GM12878 (cell line): ENCODE results near the gene ADPRHL1. TPM values are rescaled to one million over a fixed set of nuclear protein-coding genes. Genes with fewer than 3 reads are reported as not detected.

ENCODE experiments used
- ATAC-seq: fragments of 200-7000 bp; cut with Tn5 transposase; 3 replicates; pipeline ENCODE4 v1.9.1; 2020; ENCODE audit warnings: mild to moderate bottlenecking, moderate library complexity
- BruUV-seq: library from RNA; stranded (reverse); fragments of 400-500 nt; replicated peaks from 2 replicates; lab custom pipeline; 2021; lab: Mats Ljungman, UMichigan
- CTCF ChIA-PET: fragments of 300-600 bp; sonication (Branson Sonifier 250); formaldehyde crosslinking; extraction: SDS; loops from one replicate; lab custom pipeline; 2021; ENCODE audit warnings: inconsistent platforms; lab: Yijun Ruan, JAX
- POLR2A ChIA-PET: fragments of 350-600 bp; formaldehyde crosslinking; extraction: SDS; loops from one replicate; lab custom pipeline; 2021; ENCODE audit warnings: inconsistent platforms; lab: Charles Lee
- RAD21 ChIA-PET: fragments of 300-600 bp; sonication (Branson Sonifier 250); formaldehyde crosslinking; loops from one replicate; lab custom pipeline; 2023; ENCODE audit warnings: antibody characterized with exemption; ENCODE audit not compliant: unreplicated experiment; lab: Charles Lee
- SMC1A ChIA-PET: fragments of 300-600 bp; sonication (Branson Sonifier 250); formaldehyde crosslinking; loops from one replicate; lab custom pipeline; 2023; ENCODE audit not compliant: unreplicated experiment, uncharacterized antibody; lab: Charles Lee
- DNase-seq: peaks from one replicate; pipeline ENCODE4 v3.0.0-alpha.2; 2011; ENCODE audit warnings: low read depth, low spot score
- FAIRE-seq: peaks from 3 replicates; lab custom pipeline; 2011; peaks lifted over from hg19 to GRCh38; lab: Jason Lieb, UNC
- H2AFZ ChIP-seq: 2 replicates; pipeline ENCODE4 v1.6.0; 2011; ENCODE audit warnings: low read depth, low read length, control low read depth; ENCODE audit not compliant: control insufficient read depth
- H3K27ac ChIP-seq: 2 replicates; pipeline ENCODE4 v1.5.1; 2011; ENCODE audit warnings: control low read depth; ENCODE audit not compliant: control insufficient read depth, insufficient read depth
- H3K27me3 ChIP-seq, 2 experiments: replicated peaks in 1 of 2; 2 replicates each; pipeline versions ENCODE4 v1.6.0 to v1.6.1; 2011; ENCODE audit warnings: low read length in 1 of 2; ENCODE audit not compliant: control insufficient read depth in 2 of 2, insufficient read depth in 2 of 2
- H3K36me3 ChIP-seq, 2 experiments: 2 replicates each; pipeline ENCODE4 v1.5.1; 2011; ENCODE audit warnings: low read length in 1 of 2; ENCODE audit not compliant: control insufficient read depth in 2 of 2, insufficient read depth in 2 of 2
- H3K4me1 ChIP-seq: 2 replicates; pipeline ENCODE4 v1.6.1; 2011; ENCODE audit warnings: mild to moderate bottlenecking, low read length, moderate library complexity, mixed read lengths; ENCODE audit not compliant: control insufficient read depth, insufficient read depth
- H3K4me2 ChIP-seq: 2 replicates; pipeline ENCODE4 v1.6.0; 2011; ENCODE audit warnings: control low read depth; ENCODE audit not compliant: control insufficient read depth, insufficient read depth
- H3K4me3 ChIP-seq: fragments of 200-600 bp; sonication (generic); 2 replicates; pipeline ENCODE4 v1.5.1; 2016
- H3K79me2 ChIP-seq: 2 replicates; pipeline ENCODE4 v1.6.0; 2011; ENCODE audit warnings: low read length; ENCODE audit not compliant: control insufficient read depth, insufficient read depth
- H3K9ac ChIP-seq: 2 replicates; pipeline ENCODE4 v1.8.0; 2011; ENCODE audit warnings: low read length, control low read depth, mixed read lengths; ENCODE audit not compliant: control insufficient read depth, insufficient read depth
- H3K9me3 ChIP-seq: replicated peaks from 3 replicates; pipeline ENCODE4 v1.5.1; 2011; ENCODE audit warnings: mild to moderate bottlenecking, low read length; ENCODE audit not compliant: control insufficient read depth, insufficient read depth
- H4K20me1 ChIP-seq: 2 replicates; pipeline ENCODE4 v1.6.0; 2011; ENCODE audit not compliant: control insufficient read depth, insufficient read depth
- BRCA1 ChIP-seq: IDR thresholded peaks from 2 replicates; pipeline ENCODE4 v1.6.1; 2011; ENCODE audit warnings: low read depth, low read length, improper control_type of control experiment
- CEBPB ChIP-seq, 2 experiments: fragments of 150-350 bp in 1 of 2; IDR thresholded peaks; 2 replicates each; pipeline ENCODE4 v1.6.1; 2012 to 2014; ENCODE audit warnings: low read depth in 2 of 2, low read length in 2 of 2, borderline replicate concordance in 1 of 2, inconsistent platforms in 1 of 2
- CEBPZ ChIP-seq: fragments of 150-350 bp; IDR thresholded peaks from 2 replicates; pipeline ENCODE4 v1.6.1; 2016; ENCODE audit warnings: low read depth, low read length
- EGR1 ChIP-seq, 2 experiments: IDR thresholded peaks; 1 replicate in 1 of 2; 2 replicates in 1 of 2; pipeline ENCODE4 v1.6.1; 2011 to 2012; ENCODE audit warnings: low read depth in 2 of 2, low read length in 2 of 2, borderline replicate concordance in 1 of 2, mild to moderate bottlenecking in 1 of 2, moderate library complexity in 1 of 2
- HSF1 ChIP-seq: fragments of 150-350 bp; IDR thresholded peaks from 2 replicates; pipeline ENCODE4 v1.6.1; 2014; ENCODE audit warnings: mild to moderate bottlenecking, low read depth, low read length
- NFYA ChIP-seq: IDR thresholded peaks from 2 replicates; pipeline ENCODE4 v1.6.1; 2011; ENCODE audit warnings: low read depth, mild to moderate bottlenecking, low read length, improper control_type of control experiment, borderline replicate concordance
- STAT1 ChIP-seq: fragments of 450-650 bp; conservative IDR thresholded peaks from 2 replicates; pipeline ENCODE4 v1.6.1; 2014; ENCODE audit warnings: antibody characterized with exemption, mild to moderate bottlenecking
- WRNIP1 ChIP-seq: IDR thresholded peaks from 2 replicates; pipeline ENCODE4 v1.6.1; 2011; ENCODE audit warnings: low read depth, low read length, improper control_type of control experiment, borderline replicate concordance
- ZBTB11 ChIP-seq: fragments of 450-650 bp; formaldehyde crosslinking; IDR thresholded peaks from 2 replicates; pipeline ENCODE4 v1.5.0; 2022; ENCODE audit warnings: mild to moderate bottlenecking, missing genetic modification characterization
- WGBS: methylation state at CpG from one replicate; pipeline ENCODE4 v1.1.6; 2016; ENCODE audit warnings: low lambda C conversion rate; ENCODE audit not compliant: insufficient replicate concordance, insufficient coverage; ENCODE audit errors: missing lambda C conversion rate; 5-methylcytosine and 5-hydroxymethylcytosine counted together
- in situ Hi-C: fragments of 300-500 bp; cut with MboI; formaldehyde crosslinking; loops from 9 replicates; pipeline ENCODE4 v1.14.3; 2018; ENCODE audit warnings: mixed read lengths
- intact Hi-C: fragments of 100-400 bp; cut with micrococcal nuclease; formaldehyde crosslinking; loops from one replicate; pipeline ENCODE4 v1.14.2; 2022; ENCODE audit not compliant: unreplicated experiment
- polyA plus RNA-seq, 11 experiments: library from polyadenylated mRNA; depleted of rRNA in 4 of 11; unstranded in 6 of 11; stranded (reverse) in 5 of 11; fragments of >200 nt; fragmentation: Nextera tagmentation in 4 of 11; fragmentation: Illumina TruSeq in 1 of 11; extraction: Ambion mirVana in 4 of 11; extraction: Trizol in 1 of 11; gene quantifications; 1 replicate in 1 of 11; 2 replicates in 10 of 11; pipeline versions ENCODE4 v1.2.1 to v1.2.3, GENCODE V29; 2011 to 2016; ENCODE audit warnings: inconsistent platforms in 2 of 11, missing spikeins in 2 of 11, low read depth in 1 of 11
- total RNA-seq, 4 experiments: library from RNA; depleted of rRNA in 3 of 4; stranded (reverse); fragments of >200 nt in 3 of 4; fragmentation: Illumina TruSeq in 1 of 4; extraction: Trizol in 1 of 4; gene quantifications; 2 replicates each; pipeline versions ENCODE4 v1.2.1 to v1.2.3, GENCODE V29; 2013 to 2021

The ADPRHL1 gene
- total and polyA plus RNA-seq, 10 of the 15 experiments (the other 5 are each of a cell fraction or from before 2014, with no cell fraction given) = 0.05 to 1.9 (median 1.0) TPM

GRCh38 chr13:113401452-113402415 lies 51.6 kb downstream of the ADPRHL1 start (continued):
- TF ChIP-seq EGR1 (IDR thresholded peaks at IDR 0.05; ENCODE audit: borderline replicate concordance in 1 of 2, low read depth in 2 of 2, low read length in 2 of 2) (no peak), BRCA1 (no peak)

- H3K36me3 ChIP-seq = no peaks in the 10 kb centered on the region
- no peak for ATAC-seq
- H3K9me3 ChIP-seq = no peaks in the 10 kb centered on the region
- H3K4me2 ChIP-seq = no peak overlapping the region
- SMC1A ChIA-PET = no interaction called here
- H3K27me3 ChIP-seq = no peaks in the 10 kb centered on the region
- H4K20me1 ChIP-seq = no peaks in the 10 kb centered on the region
- H3K9ac ChIP-seq = no peak overlapping the region
- no peak overlapping the region for H3K4me3 ChIP-seq
- in situ Hi-C loops = no loop called here
- no peak for DNase-seq
- intact Hi-C loops = no loop called here
- no peaks in the 10 kb centered on the region for H3K4me1 ChIP-seq
- no peak for FAIRE-seq
- no peak overlapping the region for H3K27ac ChIP-seq
- CTCF ChIA-PET = no interaction called here
- no peaks in the 10 kb centered on the region for H3K79me2 ChIP-seq
- WGBS = 46% methylated on average over 24 of the region's 25 CpGs
- RAD21 ChIA-PET = no interaction called here
- POLR2A ChIA-PET = interaction anchor here (1.2 kb wide), 1 partner anchor 15 kb away, joined by 3 read pairs; no protein-coding TSS in a partner anchor
- H2AFZ ChIP-seq = no peak overlapping the region
- BruUV-seq = no TSS peak
- TF ChIP-seq HSF1 = no peak
- no peak for TF ChIP-seq CEBPZ
- TF ChIP-seq CEBPB (IDR thresholded peaks at IDR 0.05; ENCODE audit: borderline replicate concordance in 1 of 2, low read depth in 2 of 2, low read length in 2 of 2) = no peak
- TF ChIP-seq STAT1 = no peak
- no peak for TF ChIP-seq WRNIP1
- TF ChIP-seq ZBTB11 (CRISPR knock-in tag) = no peak
- TF ChIP-seq NFYA = no peak
Measured at GRCh38 chr13:113400621-113401451, 52.5 kb downstream of the ADPRHL1 start.
